K562 (cell line): ENCODE results near the gene CLK4. TPM values are rescaled to one million over a fixed set of nuclear protein-coding genes. Genes with fewer than 3 reads are reported as not detected.
A peak's percentile ranks its signal among the peaks of the same experiment; 100 is the strongest.

Source experiments
- ATAC-seq: fragments of 200-7000 bp; cut with Tn5 transposase; 3 replicates; pipeline ENCODE4 v1.9.1; 2020; ENCODE audit warnings: moderate library complexity
- BruUV-seq: library from RNA; stranded (reverse); fragments of 400-500 nt; replicated peaks from 2 replicates; lab custom pipeline; 2021; lab: Mats Ljungman, UMichigan
- CTCF ChIA-PET: fragments of 300-600 bp; formaldehyde crosslinking; extraction: SDS; loops from one replicate; lab custom pipeline; 2021; ENCODE audit warnings: low intra/inter-chr PET ratio; lab: Yijun Ruan, JAX
- POLR2A ChIA-PET: fragments of 300-600, 350-650 bp; sonication (Branson Sonifier 250); formaldehyde crosslinking; extraction: SDS; loops from one replicate; lab custom pipeline; 2021; ENCODE audit warnings: antibody characterized with exemption, inconsistent platforms; lab: Yijun Ruan, JAX
- DNase-seq, 4 experiments: peaks; one replicate each; pipeline versions ENCODE4 v3.0.0 to v3.0.0-alpha.2; 2011 to 2018; ENCODE audit warnings: low spot score in 3 of 4, mixed read lengths in 3 of 4; ENCODE audit errors: extremely low read depth in 1 of 4
- FAIRE-seq: peaks from 2 replicates; lab custom pipeline; 2011; peaks lifted over from hg19 to GRCh38; lab: Jason Lieb, UNC
- H2AFZ ChIP-seq: 2 replicates; pipeline ENCODE4 v1.6.0; 2011; ENCODE audit warnings: low read depth, low read length, control low read depth, inconsistent platforms
- H3K27ac ChIP-seq: fragments of 200-600 bp; 3 replicates; pipeline ENCODE4 v1.8.0; 2011; ENCODE audit warnings: low read depth, mild to moderate bottlenecking, control low read depth, inconsistent platforms, low read length, moderate library complexity, mixed read lengths; ENCODE audit errors: extremely low read depth
- H3K27me3 ChIP-seq, 2 experiments: fragments of 300-600 bp in 1 of 2; 2 replicates in 1 of 2; 3 replicates in 1 of 2; pipeline versions ENCODE4 v1.6.0 to v1.8.0; 2011; ENCODE audit warnings: inconsistent platforms in 2 of 2, low read length in 2 of 2, mild to moderate bottlenecking in 1 of 2, mixed read lengths in 1 of 2, moderate library complexity in 1 of 2; ENCODE audit not compliant: control insufficient read depth in 2 of 2, insufficient read depth in 2 of 2
- H3K36me3 ChIP-seq: fragments of 300-600 bp; 3 replicates; pipeline ENCODE4 v1.8.0; 2011; ENCODE audit warnings: mild to moderate bottlenecking, low read length, inconsistent platforms; ENCODE audit not compliant: control insufficient read depth, insufficient read depth
- H3K4me1 ChIP-seq, 2 experiments: fragments of 200-600 bp in 1 of 2; replicated peaks in 1 of 2; 2 replicates in 1 of 2; 3 replicates in 1 of 2; pipeline versions ENCODE4 v1.5.1 to v1.8.0; 2011; ENCODE audit warnings: inconsistent platforms in 2 of 2, low read length in 2 of 2, mild to moderate bottlenecking in 1 of 2, mixed read lengths in 1 of 2, moderate library complexity in 1 of 2; ENCODE audit not compliant: control insufficient read depth in 2 of 2, insufficient read depth in 2 of 2
- H3K4me2 ChIP-seq: 2 replicates; pipeline ENCODE4 v1.6.1; 2011; ENCODE audit warnings: low read length, control low read depth, inconsistent platforms, mixed read lengths; ENCODE audit not compliant: insufficient read depth
- H3K4me3 ChIP-seq: fragments of 200-600 bp; sonication (generic), shearing (Covaris generic); 2 replicates; pipeline ENCODE4 v1.5.1; 2016; ENCODE audit warnings: control low read depth, inconsistent platforms
- H3K79me2 ChIP-seq: fragments of 200-600 bp; 3 replicates; pipeline ENCODE4 v1.8.0; 2011; ENCODE audit warnings: low read length, inconsistent platforms; ENCODE audit not compliant: control insufficient read depth, insufficient read depth
- H3K9ac ChIP-seq, 2 experiments: 2 replicates each; pipeline versions ENCODE4 v1.6.0 to v1.6.1; 2011; ENCODE audit warnings: low read depth in 2 of 2, low read length in 2 of 2, control low read depth in 1 of 2, inconsistent platforms in 1 of 2, mild to moderate bottlenecking in 1 of 2, mixed read lengths in 1 of 2; ENCODE audit not compliant: insufficient read depth in 1 of 2
- H3K9me1 ChIP-seq: one replicate; pipeline ENCODE4 v1.6.0; 2011; ENCODE audit warnings: inconsistent platforms, mild to moderate bottlenecking, low read length, moderate library complexity; ENCODE audit not compliant: control insufficient read depth, insufficient read depth
- H3K9me3 ChIP-seq: replicated peaks from 2 replicates; pipeline ENCODE4 v1.5.1; 2011; ENCODE audit warnings: low read depth, low read length, inconsistent platforms; ENCODE audit not compliant: control insufficient read depth, insufficient read depth
- H4K20me1 ChIP-seq: replicated peaks from 2 replicates; pipeline ENCODE4 v1.6.1; 2011; ENCODE audit warnings: low read length, inconsistent platforms, mixed read lengths; ENCODE audit not compliant: control insufficient read depth, insufficient read depth
- ARID2 ChIP-seq: fragments of 450-650 bp; IDR thresholded peaks from 2 replicates; pipeline ENCODE4 v1.6.1; 2017; ENCODE audit warnings: antibody characterized with exemption, mild to moderate bottlenecking
- USF1 ChIP-seq: sonication (generic); formaldehyde crosslinking; IDR thresholded peaks from 2 replicates; pipeline ENCODE4 v1.9.0; 2022; ENCODE audit warnings: mild to moderate bottlenecking, missing genetic modification reagents
- WGBS: fragments of 100-300 bp; shearing (Covaris generic); methylation state at CpG from one replicate; pipeline ENCODE4 v1.1.6; 2016; ENCODE audit warnings: low coverage, mixed read lengths; ENCODE audit not compliant: insufficient coverage; ENCODE audit errors: missing lambda C conversion rate; 5-methylcytosine and 5-hydroxymethylcytosine counted together
- in situ Hi-C: fragments of 300-500 bp; cut with MboI; formaldehyde crosslinking; loops from 4 replicates; pipeline ENCODE4 v1.15.0; 2018; ENCODE audit warnings: inconsistent platforms, mixed read lengths
- intact Hi-C: fragments of 100-400 bp; cut with micrococcal nuclease; formaldehyde crosslinking; loops from 2 replicates; pipeline ENCODE4 v1.14.2; 2022
- polyA plus RNA-seq, 8 experiments: library from polyadenylated mRNA; depleted of rRNA in 4 of 8; stranded (reverse) in 5 of 8; unstranded in 3 of 8; fragments of >200 nt; fragmentation: Nextera tagmentation in 2 of 8; fragmentation: Illumina TruSeq in 1 of 8; extraction: Ambion mirVana in 2 of 8; extraction: Trizol in 1 of 8; gene quantifications; 2 replicates each; pipeline versions ENCODE4 v1.2.1 to v1.2.3, GENCODE V29; 2011 to 2014; ENCODE audit warnings: inconsistent platforms in 1 of 8, missing spikeins in 1 of 8
- total RNA-seq, 7 experiments: library from RNA; depleted of rRNA in 6 of 7; stranded (reverse); fragments of >200 nt in 6 of 7; fragmentation: Illumina TruSeq in 2 of 7; extraction: Trizol in 2 of 7; gene quantifications; 2 replicates each; pipeline versions ENCODE4 v1.2.1 to v1.2.3, GENCODE V29; 2011 to 2021; ENCODE audit warnings: low replicate concordance in 1 of 7
- TF ChIP-seq, protein P1 (sequence below): sonication (generic); formaldehyde crosslinking; IDR thresholded peaks from 2 replicates; pipeline ENCODE4 v1.5.0; 2020; ENCODE audit warnings: missing genetic modification reagents

The CLK4 gene
- total and polyA plus RNA-seq, 9 of the 15 experiments (the other 6 are each of a cell fraction or from before 2014, with no cell fraction given) = 10.5 to 23.1 (median 13.9) TPM

GRCh38 chr5:178661836-178662540, 35.1 kb upstream of the CLK4 start:
- BruUV-seq = no TSS peak
- POLR2A ChIA-PET = no interaction called here

More at GRCh38 chr5:178661836-178662540, 35.1 kb upstream of the CLK4 start:
- peak in 1 of 4 experiments; percentile 11 for DNase-seq
- 11% methylated on average over 19 of the region's 21 CpGs for WGBS
- no peak for FAIRE-seq
- H3K36me3 ChIP-seq = no peaks in the 10 kb centered on the region
- peaks cover 14 to 65% of the 10 kb centered on the region in 2 experiments; a peak in 4 of 5 replicates for H3K27me3 ChIP-seq
- TF ChIP-seq USF1 (CRISPR knock-in tag) = peak; percentile 24; the same call in 1 of the 2 replicates
- TF ChIP-seq ARID2 = no peak
- TF ChIP-seq, protein P1, sequence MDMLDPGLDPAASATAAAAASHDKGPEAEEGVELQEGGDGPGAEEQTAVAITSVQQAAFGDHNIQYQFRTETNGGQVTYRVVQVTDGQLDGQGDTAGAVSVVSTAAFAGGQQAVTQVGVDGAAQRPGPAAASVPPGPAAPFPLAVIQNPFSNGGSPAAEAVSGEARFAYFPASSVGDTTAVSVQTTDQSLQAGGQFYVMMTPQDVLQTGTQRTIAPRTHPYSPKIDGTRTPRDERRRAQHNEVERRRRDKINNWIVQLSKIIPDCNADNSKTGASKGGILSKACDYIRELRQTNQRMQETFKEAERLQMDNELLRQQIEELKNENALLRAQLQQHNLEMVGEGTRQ = 0 out of 2 replicates have a peak, but pooled peaks have one; percentile 19
- peak; percentile 46; the same call in 2 of the 3 replicates for ATAC-seq
- no peak overlapping the region for H3K9ac ChIP-seq
- CTCF ChIA-PET = no interaction called here
- no peaks in the 10 kb centered on the region for H3K9me3 ChIP-seq
- intact Hi-C loops (no loop called here), in situ Hi-C loops (no loop called here)
- no peaks in the 10 kb centered on the region for H4K20me1 ChIP-seq
- no peak overlapping the region for H3K27ac ChIP-seq
- no peaks in the 10 kb centered on the region for H3K4me1 ChIP-seq
- no peaks in the 10 kb centered on the region for H3K79me2 ChIP-seq
- H2AFZ ChIP-seq = no peak overlapping the region
- no peaks in the 10 kb centered on the region for H3K9me1 ChIP-seq
- no peak overlapping the region for H3K4me2 ChIP-seq
- H3K4me3 ChIP-seq = no peak overlapping the region
